SK-N-SH (cell line): ENCODE results near the gene FASLG. TPM values are rescaled to one million over a fixed set of nuclear protein-coding genes. Genes with fewer than 3 reads are reported as not detected.

Source experiments
- CTCF ChIA-PET: fragments of 300-600, 350-600 bp; formaldehyde crosslinking; extraction: SDS; loops from one replicate; lab custom pipeline; 2021; lab: Yijun Ruan, JAX
- POLR2A ChIA-PET: fragments of 350-600 bp; sonication (Branson Sonifier 250); formaldehyde crosslinking; extraction: SDS; loops from one replicate; lab custom pipeline; 2020; ENCODE audit warnings: antibody characterized with exemption, inconsistent platforms; lab: Yijun Ruan, JAX
- DNase-seq: peaks from one replicate; pipeline ENCODE4 v3.0.0; 2012
- H2AFZ ChIP-seq: fragments of 200-600 bp; sonication (generic); 2 replicates; pipeline ENCODE4 v1.8.1; 2016; ENCODE audit warnings: antibody characterized with exemption, mild to moderate bottlenecking, low read depth
- H3F3A ChIP-seq: fragments of 200-600 bp; sonication (generic); replicated peaks from 2 replicates; pipeline ENCODE3; 2016; ENCODE audit warnings: antibody characterized with exemption, mild to moderate bottlenecking; ENCODE audit not compliant: insufficient read depth
- H3K27ac ChIP-seq, 2 experiments: fragments of 200-500 bp in 1 of 2; fragments of 200-600 bp in 1 of 2; sonication (Bioruptor generic) in 1 of 2; sonication (generic), shearing (Covaris generic) in 1 of 2; 2 replicates each; pipeline versions ENCODE4 v1.5.1 to v1.6.1; 2014 to 2016; ENCODE audit warnings: low read depth in 2 of 2, inconsistent platforms in 1 of 2, low read length in 1 of 2, mild to moderate bottlenecking in 1 of 2, mixed read lengths in 1 of 2
- H3K27me3 ChIP-seq: fragments of 200-600 bp; sonication (generic), shearing (Covaris generic); 2 replicates; pipeline ENCODE4 v1.6.1; 2016; ENCODE audit warnings: mixed run types; ENCODE audit not compliant: insufficient read depth
- H3K36me3 ChIP-seq, 2 experiments: fragments of 200-500 bp in 1 of 2; fragments of 200-600 bp in 1 of 2; sonication (Bioruptor generic) in 1 of 2; sonication (generic) in 1 of 2; replicated peaks in 1 of 2; 2 replicates each; pipeline versions ENCODE3 to v1.5.1; 2014 to 2016; ENCODE audit warnings: low read length in 1 of 2, mild to moderate bottlenecking in 1 of 2; ENCODE audit not compliant: insufficient read depth in 2 of 2, control insufficient read depth in 1 of 2
- H3K4me1 ChIP-seq, 2 experiments: fragments of 200-500 bp in 1 of 2; fragments of 200-600 bp in 1 of 2; sonication (Bioruptor generic) in 1 of 2; sonication (generic), shearing (Covaris generic) in 1 of 2; 2 replicates each; pipeline versions ENCODE4 v1.5.1 to v1.6.1; 2014 to 2016; ENCODE audit warnings: low read depth in 1 of 2, low read length in 1 of 2, mixed run types in 1 of 2; ENCODE audit not compliant: insufficient read depth in 2 of 2, control insufficient read depth in 1 of 2
- H3K4me2 ChIP-seq: fragments of 200-600 bp; sonication (generic), shearing (Covaris generic); 2 replicates; pipeline ENCODE4 v1.6.1; 2017; ENCODE audit warnings: mixed run types
- H3K4me3 ChIP-seq, 2 experiments: fragments of 200-500 bp in 1 of 2; fragments of 200-600 bp in 1 of 2; sonication (Bioruptor generic) in 1 of 2; sonication (generic), shearing (Covaris generic) in 1 of 2; 2 replicates each; pipeline versions ENCODE4 v1.5.1 to v1.8.1; 2014 to 2016; ENCODE audit warnings: low read depth in 2 of 2, inconsistent platforms in 1 of 2, low read length in 1 of 2, mild to moderate bottlenecking in 1 of 2, mixed read lengths in 1 of 2, moderate library complexity in 1 of 2
- H3K79me2 ChIP-seq: fragments of 200-600 bp; sonication (generic); 2 replicates; pipeline ENCODE4 v1.8.1; 2017; ENCODE audit warnings: mild to moderate bottlenecking; ENCODE audit not compliant: insufficient read depth
- H3K9ac ChIP-seq: fragments of 200-600 bp; sonication (generic); 2 replicates; pipeline ENCODE4 v1.6.1; 2017; ENCODE audit warnings: mixed run types
- H3K9me2 ChIP-seq: fragments of 200-600 bp; sonication (generic); 2 replicates; pipeline ENCODE4 v1.6.1; 2017; ENCODE audit warnings: mixed run types
- H3K9me3 ChIP-seq: fragments of 200-600 bp; sonication (generic); 2 replicates; pipeline ENCODE4 v1.6.1; 2017; ENCODE audit warnings: mixed run types, mild to moderate bottlenecking, moderate library complexity
- H4K20me1 ChIP-seq: fragments of 200-600 bp; sonication (generic); 2 replicates; pipeline ENCODE4 v1.6.1; 2017; ENCODE audit warnings: mild to moderate bottlenecking, mixed run types; ENCODE audit not compliant: insufficient read depth
- ELF1 ChIP-seq: IDR thresholded peaks from 2 replicates; pipeline ENCODE4 v1.4.0; 2012
- EP300 ChIP-seq, 2 experiments: IDR thresholded peaks; 2 replicates each; pipeline versions ENCODE4 v1.4.0 to v1.6.1; 2012; ENCODE audit warnings: borderline replicate concordance in 1 of 2, low read depth in 1 of 2, low read length in 1 of 2
- FOSL2 ChIP-seq: IDR thresholded peaks from 2 replicates; pipeline ENCODE4 v1.4.0; 2012; ENCODE audit warnings: low read depth, mild to moderate bottlenecking, moderate library complexity, borderline replicate concordance
- FOXM1 ChIP-seq: IDR thresholded peaks from 2 replicates; pipeline ENCODE4 v1.4.0; 2012; ENCODE audit warnings: low read depth, mild to moderate bottlenecking
- IRF3 ChIP-seq: fragments of 150-350 bp; IDR thresholded peaks from 2 replicates; pipeline ENCODE4 v1.6.1; 2016; ENCODE audit warnings: mild to moderate bottlenecking, low read depth, low read length
- MXI1 ChIP-seq: IDR thresholded peaks from 2 replicates; pipeline ENCODE4 v1.6.1; 2012; ENCODE audit warnings: mild to moderate bottlenecking, low read depth, low read length, improper control_type of control experiment
- NFIC ChIP-seq: IDR thresholded peaks from 2 replicates; pipeline ENCODE4 v1.4.0; 2012; ENCODE audit warnings: borderline replicate concordance
- RCOR1 ChIP-seq: fragments of 150-350 bp; IDR thresholded peaks from 2 replicates; pipeline ENCODE4 v1.6.1; 2017; ENCODE audit warnings: antibody characterized with exemption, low read length
- RFX5 ChIP-seq: IDR thresholded peaks from 2 replicates; pipeline ENCODE4 v1.6.1; 2012; ENCODE audit warnings: mild to moderate bottlenecking, improper control_type of control experiment, low read length
- RXRA ChIP-seq: IDR thresholded peaks from 2 replicates; pipeline ENCODE4 v1.4.0; 2012; ENCODE audit warnings: low read depth, mild to moderate bottlenecking, borderline replicate concordance
- SIN3A ChIP-seq: IDR thresholded peaks from 2 replicates; pipeline ENCODE4 v1.6.1; 2012; ENCODE audit warnings: low read depth, mild to moderate bottlenecking, low read length, moderate library complexity, borderline replicate concordance
- TCF12 ChIP-seq: IDR thresholded peaks from 2 replicates; pipeline ENCODE4 v1.4.0; 2012
- YY1 ChIP-seq: IDR thresholded peaks from 2 replicates; pipeline ENCODE4 v1.4.0; 2012; ENCODE audit warnings: low read depth, mild to moderate bottlenecking
- ZBTB33 ChIP-seq: IDR thresholded peaks from 2 replicates; pipeline ENCODE4 v1.4.0; 2012; ENCODE audit warnings: low read depth, borderline replicate concordance
- WGBS: methylation state at CpG from one replicate; pipeline ENCODE4 v1.1.6; 2017; ENCODE audit warnings: low lambda C conversion rate; 5-methylcytosine and 5-hydroxymethylcytosine counted together
- polyA plus RNA-seq, 3 experiments: library from polyadenylated mRNA; depleted of rRNA; stranded (reverse); fragments of >200 nt; gene quantifications; 2 replicates each; pipeline ENCODE4 v1.2.3, GENCODE V29; 2012
- TF ChIP-seq, protein P1 (sequence below): fragments of 150-350 bp; IDR thresholded peaks from 2 replicates; pipeline ENCODE4 v1.6.1; 2017; ENCODE audit warnings: antibody characterized with exemption, low read length, low read depth, borderline replicate concordance
- TF ChIP-seq, protein P2 (sequence below): IDR thresholded peaks from 2 replicates; pipeline ENCODE4; 2012
- TF ChIP-seq, protein P3 (sequence below): IDR thresholded peaks from 2 replicates; pipeline ENCODE4 v1.6.1; 2012; ENCODE audit warnings: mild to moderate bottlenecking, low read depth, low read length, moderate library complexity
- TF ChIP-seq, protein P4 (sequence below): IDR thresholded peaks from 2 replicates; pipeline ENCODE4 v1.4.0; 2012; ENCODE audit warnings: low read depth

FASLG gene
- polyA plus RNA-seq, 1 of the 3 experiments (the other 2 are of a cell fraction), result not detected

- CTCF ChIA-PET, result no interaction called here
- no peaks in the 10 kb centered on the region for H3K79me2 ChIP-seq
- H3K9ac ChIP-seq, result no peak overlapping the region
- 67% methylated on average over 2 of the region's 2 CpGs for WGBS
- peaks cover under 1% of the 10 kb centered on the region for H3F3A ChIP-seq
- H3K9me3 ChIP-seq, result no peaks in the 10 kb centered on the region
- POLR2A ChIA-PET, result no interaction called here
- no peaks in the 10 kb centered on the region for H4K20me1 ChIP-seq
- H3K9me2 ChIP-seq, result no peaks in the 10 kb centered on the region
- no peak overlapping the region for H3K27ac ChIP-seq
- no peak overlapping the region for H3K4me2 ChIP-seq
- DNase-seq, result no peak
- peaks cover 0 to 4% of the 10 kb centered on the region in 2 experiments; a peak in 2 of 4 replicates for H3K4me1 ChIP-seq
- no peak overlapping the region for H3K4me3 ChIP-seq
- no peaks in the 10 kb centered on the region for H3K36me3 ChIP-seq
- H3K27me3 ChIP-seq, result no peaks in the 10 kb centered on the region
- TF ChIP-seq RXRA (no peak), ZBTB33 (no peak), RCOR1 (no peak), RFX5 (no peak), ELF1 (no peak), TCF12 (no peak), NFIC (no peak), SIN3A (no peak), IRF3 (no peak), YY1 (no peak), FOXM1 (no peak), EP300 (IDR thresholded peaks at IDR 0.05; ENCODE audit: borderline replicate concordance in 1 of 2, low read depth in 1 of 2, low read length in 1 of 2) (no peak), FOSL2 (no peak), MXI1 (no peak)
- TF ChIP-seq, protein P1, sequence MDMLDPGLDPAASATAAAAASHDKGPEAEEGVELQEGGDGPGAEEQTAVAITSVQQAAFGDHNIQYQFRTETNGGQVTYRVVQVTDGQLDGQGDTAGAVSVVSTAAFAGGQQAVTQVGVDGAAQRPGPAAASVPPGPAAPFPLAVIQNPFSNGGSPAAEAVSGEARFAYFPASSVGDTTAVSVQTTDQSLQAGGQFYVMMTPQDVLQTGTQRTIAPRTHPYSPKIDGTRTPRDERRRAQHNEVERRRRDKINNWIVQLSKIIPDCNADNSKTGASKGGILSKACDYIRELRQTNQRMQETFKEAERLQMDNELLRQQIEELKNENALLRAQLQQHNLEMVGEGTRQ, result no peak
- TF ChIP-seq, protein P2, sequence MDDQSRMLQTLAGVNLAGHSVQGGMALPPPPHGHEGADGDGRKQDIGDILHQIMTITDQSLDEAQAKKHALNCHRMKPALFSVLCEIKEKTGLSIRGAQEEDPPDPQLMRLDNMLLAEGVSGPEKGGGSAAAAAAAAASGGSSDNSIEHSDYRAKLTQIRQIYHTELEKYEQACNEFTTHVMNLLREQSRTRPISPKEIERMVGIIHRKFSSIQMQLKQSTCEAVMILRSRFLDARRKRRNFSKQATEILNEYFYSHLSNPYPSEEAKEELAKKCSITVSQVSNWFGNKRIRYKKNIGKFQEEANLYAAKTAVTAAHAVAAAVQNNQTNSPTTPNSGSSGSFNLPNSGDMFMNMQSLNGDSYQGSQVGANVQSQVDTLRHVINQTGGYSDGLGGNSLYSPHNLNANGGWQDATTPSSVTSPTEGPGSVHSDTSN, result no peak
- TF ChIP-seq, protein P3, sequence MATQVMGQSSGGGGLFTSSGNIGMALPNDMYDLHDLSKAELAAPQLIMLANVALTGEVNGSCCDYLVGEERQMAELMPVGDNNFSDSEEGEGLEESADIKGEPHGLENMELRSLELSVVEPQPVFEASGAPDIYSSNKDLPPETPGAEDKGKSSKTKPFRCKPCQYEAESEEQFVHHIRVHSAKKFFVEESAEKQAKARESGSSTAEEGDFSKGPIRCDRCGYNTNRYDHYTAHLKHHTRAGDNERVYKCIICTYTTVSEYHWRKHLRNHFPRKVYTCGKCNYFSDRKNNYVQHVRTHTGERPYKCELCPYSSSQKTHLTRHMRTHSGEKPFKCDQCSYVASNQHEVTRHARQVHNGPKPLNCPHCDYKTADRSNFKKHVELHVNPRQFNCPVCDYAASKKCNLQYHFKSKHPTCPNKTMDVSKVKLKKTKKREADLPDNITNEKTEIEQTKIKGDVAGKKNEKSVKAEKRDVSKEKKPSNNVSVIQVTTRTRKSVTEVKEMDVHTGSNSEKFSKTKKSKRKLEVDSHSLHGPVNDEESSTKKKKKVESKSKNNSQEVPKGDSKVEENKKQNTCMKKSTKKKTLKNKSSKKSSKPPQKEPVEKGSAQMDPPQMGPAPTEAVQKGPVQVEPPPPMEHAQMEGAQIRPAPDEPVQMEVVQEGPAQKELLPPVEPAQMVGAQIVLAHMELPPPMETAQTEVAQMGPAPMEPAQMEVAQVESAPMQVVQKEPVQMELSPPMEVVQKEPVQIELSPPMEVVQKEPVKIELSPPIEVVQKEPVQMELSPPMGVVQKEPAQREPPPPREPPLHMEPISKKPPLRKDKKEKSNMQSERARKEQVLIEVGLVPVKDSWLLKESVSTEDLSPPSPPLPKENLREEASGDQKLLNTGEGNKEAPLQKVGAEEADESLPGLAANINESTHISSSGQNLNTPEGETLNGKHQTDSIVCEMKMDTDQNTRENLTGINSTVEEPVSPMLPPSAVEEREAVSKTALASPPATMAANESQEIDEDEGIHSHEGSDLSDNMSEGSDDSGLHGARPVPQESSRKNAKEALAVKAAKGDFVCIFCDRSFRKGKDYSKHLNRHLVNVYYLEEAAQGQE, result no peak
- TF ChIP-seq, protein P4, sequence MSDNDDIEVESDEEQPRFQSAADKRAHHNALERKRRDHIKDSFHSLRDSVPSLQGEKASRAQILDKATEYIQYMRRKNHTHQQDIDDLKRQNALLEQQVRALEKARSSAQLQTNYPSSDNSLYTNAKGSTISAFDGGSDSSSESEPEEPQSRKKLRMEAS, result no peak
- no peak overlapping the region for H2AFZ ChIP-seq
Measured at GRCh38 chr1:172704420-172705210, 45.7 kb downstream of the FASLG start.
